ENCODE data around the gene MYLK4. TPM values are rescaled to one million over a fixed set of nuclear protein-coding genes. Genes with fewer than 3 reads are reported as not detected.

The MYLK4 gene
- polyA plus RNA-seq, 3 donors: 0.04 to 0.45 (median 0.08) TPM

- H3K4me1 ChIP-seq (ENCODE audit: control insufficient read depth in 1 of 2, insufficient read depth in 2 of 2, low read length in 2 of 2): peaks cover 74 to 80% of the 10 kb centered on the region in 2 donors
- Mint-ChIP-seq H3K9me3 (peaks cover 0 to 5% (median 0%) of the 10 kb centered on the region in 7 donors), H3K4me3 (peak overlapping the region; percentile 51 to 73), H3K4me1 (peaks cover 74% of the 10 kb centered on the region), H3K27ac (peak overlapping the region; percentile 98 to 100 (median 99)), H3K27me3 (ENCODE audit: low read depth in 3 of 3) (peaks cover 0 to 4% (median 1%) of the 10 kb centered on the region in 3 donors), H3K36me3 (peaks cover 7 to 9% of the 10 kb centered on the region in 2 donors)
- H3K36me3 ChIP-seq (replicated peaks in 1 of 2; ENCODE audit: control insufficient read depth in 1 of 2, insufficient read depth in 2 of 2, low read length in 2 of 2): peaks cover 0 to 5% of the 10 kb centered on the region in 2 donors
- no peaks in the 10 kb centered on the region for H4K20me1 ChIP-seq (ENCODE audit: insufficient read depth, low read length)
- H3K9me3 ChIP-seq (replicated peaks in 1 of 2; ENCODE audit: control insufficient read depth in 1 of 2, insufficient read depth in 1 of 2, low read length in 2 of 2): no peaks in the 10 kb centered on the region
- DNase-seq: peak; percentile 88 to 93 (median 93)
- 0% methylated on average over 2 of the region's 9 CpGs for WGBS (ENCODE audit: insufficient coverage)
- intact Hi-C loops (cut with micrococcal nuclease): loop anchor here in 1 of 2 donors (5.0 kb wide), 2 partner anchors 44 to 139 kb away; no protein-coding TSS in a partner anchor
- H3K9ac ChIP-seq (ENCODE audit: insufficient read depth, low read length, poor library complexity, severe bottlenecking): peak overlapping the region; percentile 65
- H3K4me3 ChIP-seq (replicated peaks in 1 of 3; ENCODE audit: low read depth in 2 of 3, low read length in 3 of 3): peak overlapping the region in 1 of 3 experiments; percentile 37
- TF ChIP-seq CTCF (IDR thresholded peaks at IDR 0.05): no peak
- no peaks in the 10 kb centered on the region for H3K79me2 ChIP-seq (ENCODE audit: insufficient read depth, low read length)
- no peaks in the 10 kb centered on the region for H3K27me3 ChIP-seq (ENCODE audit: control insufficient read depth in 2 of 2, insufficient read depth in 2 of 2, low read length in 2 of 2)
- no peak overlapping the region for H2AFZ ChIP-seq (ENCODE audit: insufficient read depth, low read depth, low read length, poor library complexity, severe bottlenecking)
- H3K4me2 ChIP-seq (replicated peaks; ENCODE audit: extremely low read depth, low read length, poor library complexity, severe bottlenecking): peak overlapping the region; percentile 56
- H3K27ac ChIP-seq (ENCODE audit: low read depth in 1 of 2, low read length in 2 of 2): peak overlapping the region; percentile 94 to 95
These were observed 42.9 kb upstream of the MYLK4 start for GRCh38 chr6:2793534-2794151.

DNA sequence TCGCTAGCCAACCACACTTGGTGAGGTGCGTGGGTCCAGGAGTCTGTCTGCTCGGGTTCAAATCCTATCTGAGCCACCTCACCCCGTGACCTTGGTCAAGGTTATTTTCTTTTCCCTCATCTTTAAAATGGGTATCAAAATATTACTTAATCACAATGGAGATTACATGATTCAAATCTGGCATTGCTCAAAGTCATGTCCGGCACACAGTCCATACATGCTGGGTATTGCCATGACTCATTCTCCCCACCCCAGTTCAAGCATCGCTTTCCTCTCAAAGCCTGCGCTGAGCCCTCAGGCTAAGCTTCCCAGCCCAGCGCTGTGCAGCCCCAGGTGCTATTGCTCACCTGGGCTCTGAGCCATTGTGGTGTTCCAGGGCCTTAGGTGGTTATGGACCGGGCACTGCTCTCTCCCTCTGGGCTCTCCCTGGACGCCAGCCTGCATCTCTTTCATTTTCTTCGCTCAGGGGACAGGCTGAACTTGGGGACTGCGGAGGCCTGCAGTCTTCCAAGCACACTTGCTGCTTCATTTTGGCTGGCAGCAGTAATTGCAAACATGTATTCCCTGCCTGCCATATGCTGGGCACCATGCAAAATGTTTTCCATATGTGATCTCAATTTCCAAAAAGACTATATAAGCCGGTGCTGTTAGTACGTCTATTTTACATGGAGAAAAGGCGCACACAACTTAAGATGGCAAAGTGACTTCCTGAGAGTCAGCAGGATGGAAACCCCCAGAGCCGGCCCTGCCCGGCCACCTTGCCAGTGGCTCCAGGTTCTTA lies 41.8 kb upstream of the MYLK4 start:
- H3K4me3 Mint-ChIP-seq: no peak overlapping the region
- peak overlapping the region; percentile 98 to 100 (median 99) for H3K27ac Mint-ChIP-seq
- Histone ChIP-seq H3K27ac (ENCODE audit: low read depth in 1 of 2, low read length in 2 of 2) (peak overlapping the region; percentile 94 to 95), H3K9ac (ENCODE audit: insufficient read depth, low read length, poor library complexity, severe bottlenecking) (peak overlapping the region; percentile 65), H3K9me3 (replicated peaks in 1 of 2; ENCODE audit: control insufficient read depth in 1 of 2, insufficient read depth in 1 of 2, low read length in 2 of 2) (no peaks in the 10 kb centered on the region), H4K20me1 (ENCODE audit: insufficient read depth, low read length) (no peaks in the 10 kb centered on the region), H3K27me3 (ENCODE audit: control insufficient read depth in 2 of 2, insufficient read depth in 2 of 2, low read length in 2 of 2) (no peaks in the 10 kb centered on the region), H3K79me2 (ENCODE audit: insufficient read depth, low read length) (peaks cover 5% of the 10 kb centered on the region), H3K4me3 (replicated peaks in 1 of 3; ENCODE audit: low read depth in 2 of 3, low read length in 3 of 3) (peak overlapping the region in 1 of 3 experiments; percentile 37), H3K36me3 (replicated peaks in 1 of 2; ENCODE audit: control insufficient read depth in 1 of 2, insufficient read depth in 2 of 2, low read length in 2 of 2) (peaks cover 4 to 11% of the 10 kb centered on the region in 2 donors), H2AFZ (ENCODE audit: insufficient read depth, low read depth, low read length, poor library complexity, severe bottlenecking) (no peak overlapping the region), H3K4me1 (ENCODE audit: control insufficient read depth in 1 of 2, insufficient read depth in 2 of 2, low read length in 2 of 2) (peaks cover 62 to 68% of the 10 kb centered on the region in 2 donors), H3K4me2 (replicated peaks; ENCODE audit: extremely low read depth, low read length, poor library complexity, severe bottlenecking) (peak overlapping the region; percentile 56)
- DNase-seq: peak; percentile 71 to 89 (median 84)
- intact Hi-C loops (cut with micrococcal nuclease): loop anchor here in 1 of 2 donors (5.0 kb wide), 2 partner anchors 45 to 140 kb away; no protein-coding TSS in a partner anchor
- peaks cover 63% of the 10 kb centered on the region for H3K4me1 Mint-ChIP-seq
- 52% methylated on average over 12 of the region's 17 CpGs for WGBS (ENCODE audit: insufficient coverage)
- H3K27me3 Mint-ChIP-seq (ENCODE audit: low read depth in 3 of 3): peaks cover 0 to 4% (median 1%) of the 10 kb centered on the region in 3 donors
- TF ChIP-seq CTCF (IDR thresholded peaks at IDR 0.05): no peak
- peaks cover 11 to 17% of the 10 kb centered on the region in 2 donors for H3K36me3 Mint-ChIP-seq
- peaks cover 0 to 5% (median 0%) of the 10 kb centered on the region in 7 donors for H3K9me3 Mint-ChIP-seq
